Endometrial microvascular endothelial cells (primary cell): ENCODE measurements around the gene TBC1D7. TPM values are rescaled to one million over a fixed set of nuclear protein-coding genes. Genes with fewer than 3 reads are reported as not detected.

Experiments used
- in situ Hi-C: cut with HindIII; loops from 2 replicates; pipeline ENCODE4 v1.10.0; 2017; ENCODE audit warnings: low sequenced_read_pairs, low pct_unique_long_range_greater_than_20kb; ENCODE audit errors: inconsistent ontology term
- total RNA-seq: library from RNA; depleted of rRNA; stranded (reverse); fragments of >200 nt; gene quantifications from one replicate; pipeline ENCODE4 v1.2.3, GENCODE V29; 2015; ENCODE audit errors: inconsistent ontology term

Gene TBC1D7
- total RNA-seq: 10.3 TPM

DNA sequence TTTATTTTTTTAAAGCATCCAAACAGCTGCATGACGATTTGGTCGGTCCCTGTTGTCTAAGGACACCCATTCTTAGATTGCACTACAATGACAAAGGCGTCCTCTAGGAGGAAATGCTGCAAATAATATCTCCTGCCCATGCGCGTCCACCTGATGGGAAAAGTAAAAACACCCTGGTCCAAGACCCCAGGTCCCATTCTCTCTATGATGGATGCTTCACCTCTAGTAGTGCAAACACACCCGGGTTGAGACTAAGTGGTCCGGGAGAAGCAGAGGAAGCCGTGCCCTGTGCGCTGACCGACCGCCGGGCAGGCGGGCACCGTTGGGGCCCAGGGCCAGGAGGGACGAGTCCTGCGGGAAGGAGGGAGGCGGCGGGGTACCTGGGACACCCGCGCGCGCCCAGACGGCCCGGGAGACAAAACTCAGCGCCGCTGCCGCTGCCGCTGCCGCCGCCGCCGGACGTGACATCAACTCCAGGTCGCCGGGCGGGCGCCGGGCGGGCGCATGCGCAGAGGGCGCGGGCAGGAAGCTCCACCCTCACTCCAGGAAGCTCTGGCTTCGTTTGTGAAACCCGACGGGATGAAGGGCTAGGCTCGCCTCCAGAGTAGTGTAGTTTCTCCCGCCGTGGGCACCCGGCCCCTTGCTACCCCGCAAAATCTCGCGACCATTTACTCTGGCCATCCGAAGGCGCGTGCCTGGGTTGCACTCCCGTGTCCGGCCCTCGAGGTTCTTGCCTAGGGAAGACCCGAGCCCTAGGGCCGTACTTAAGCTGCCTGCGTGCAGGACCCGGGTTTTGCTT, at the start of gene TBC1D7:
Gene TBC1D7, minus strand, starts transcription at position 462 of the 799 bp plus-strand sequence. CDS start 1,639 bp downstream, outside the sequence.
- in situ Hi-C loops: no loop called here

- in situ Hi-C loops: no loop called here
Observed at GRCh38 chr6:13377054-13377758, 48.9 kb upstream of the TBC1D7 start.

DNA sequence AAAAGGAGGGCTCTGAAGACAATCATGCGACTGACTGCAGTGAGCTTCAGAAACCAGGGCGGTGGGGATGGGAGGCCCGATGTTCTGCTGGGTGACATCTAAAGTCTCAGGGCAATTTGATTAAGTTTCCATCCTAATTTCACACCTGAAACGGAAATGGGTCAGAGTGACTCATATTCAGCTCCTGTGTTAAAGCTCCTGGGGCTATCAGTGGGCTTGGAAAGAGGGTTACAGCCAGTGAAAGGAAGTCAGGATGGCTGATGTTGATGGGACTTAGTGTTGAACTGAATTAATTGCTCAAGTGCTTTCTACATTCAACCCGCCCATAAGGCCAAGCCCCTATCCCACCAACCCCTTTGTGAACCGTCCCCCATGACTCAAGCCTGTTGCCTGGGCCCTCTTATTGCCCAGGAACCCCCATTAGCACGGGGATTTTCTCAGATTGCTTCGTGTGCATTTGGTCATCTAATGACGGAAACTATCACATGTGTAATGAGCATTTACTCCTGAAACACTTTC, 47.1 kb upstream of the TBC1D7 start:
- in situ Hi-C loops: no loop called here

- in situ Hi-C loops: no loop called here
Observed at GRCh38 chr6:13373919-13374318, 45.6 kb upstream of the TBC1D7 start.

GRCh38 chr6:13373488-13373886, 45.1 kb upstream of the TBC1D7 start:
- in situ Hi-C loops: no loop called here

DNA sequence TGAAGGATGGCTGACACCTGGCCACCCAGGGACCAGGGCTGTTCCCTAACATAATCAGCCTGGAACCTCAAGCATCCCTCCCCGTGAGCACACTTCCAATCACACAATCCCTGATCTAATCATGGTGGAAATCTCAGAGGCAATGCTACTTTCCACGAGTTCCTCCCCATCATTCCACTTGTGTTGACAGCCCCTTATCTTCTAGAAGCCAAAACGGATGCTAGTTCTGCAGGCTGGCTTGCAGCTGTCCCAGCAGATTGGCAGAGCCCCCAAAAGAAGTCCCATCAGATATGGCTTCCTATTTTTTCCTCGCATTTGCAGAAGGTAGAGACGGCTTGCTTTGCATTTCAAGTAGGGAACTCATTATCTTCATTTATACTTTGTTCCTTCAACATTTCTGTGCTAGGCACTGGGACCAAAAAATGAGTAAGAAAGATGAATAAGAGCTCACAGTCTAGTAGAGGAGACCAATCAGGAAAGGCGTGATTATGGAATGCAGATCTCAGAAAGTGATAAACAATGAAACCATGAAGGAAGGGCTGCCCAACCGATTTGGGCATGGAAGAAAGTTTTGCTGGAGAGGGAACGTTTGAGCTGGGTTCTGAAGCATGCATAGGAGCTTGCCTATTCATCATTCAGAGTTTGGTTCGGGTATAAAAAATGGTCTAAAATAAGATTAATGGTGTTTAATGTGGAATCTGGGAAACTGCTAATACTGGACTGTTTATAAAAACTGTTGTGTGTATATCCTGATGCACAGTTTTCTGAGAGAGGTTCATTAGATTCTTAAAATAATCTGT, 44.6 kb upstream of the TBC1D7 start:
- in situ Hi-C loops: no loop called here

DNA sequence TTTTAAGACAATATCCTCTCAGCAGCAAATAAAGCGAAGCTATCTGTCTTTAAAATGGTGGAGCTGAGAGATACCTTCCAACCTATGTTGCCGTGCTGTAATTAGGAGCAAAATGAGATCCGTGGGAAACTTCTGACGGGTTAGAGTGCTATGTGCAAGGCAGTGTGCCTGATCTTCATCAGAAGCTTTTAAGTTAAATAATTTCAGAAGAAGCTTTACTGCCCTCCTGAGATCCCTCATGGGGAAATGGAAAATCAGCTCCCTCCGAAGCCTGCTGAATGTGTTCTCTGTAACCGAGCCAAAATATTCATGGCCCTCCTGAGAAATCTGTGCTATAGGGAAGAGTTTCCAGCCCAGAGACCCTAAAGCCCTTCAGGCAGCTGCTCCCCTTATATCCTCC, 43.7 kb upstream of the TBC1D7 start:
- in situ Hi-C loops: no loop called here

DNA sequence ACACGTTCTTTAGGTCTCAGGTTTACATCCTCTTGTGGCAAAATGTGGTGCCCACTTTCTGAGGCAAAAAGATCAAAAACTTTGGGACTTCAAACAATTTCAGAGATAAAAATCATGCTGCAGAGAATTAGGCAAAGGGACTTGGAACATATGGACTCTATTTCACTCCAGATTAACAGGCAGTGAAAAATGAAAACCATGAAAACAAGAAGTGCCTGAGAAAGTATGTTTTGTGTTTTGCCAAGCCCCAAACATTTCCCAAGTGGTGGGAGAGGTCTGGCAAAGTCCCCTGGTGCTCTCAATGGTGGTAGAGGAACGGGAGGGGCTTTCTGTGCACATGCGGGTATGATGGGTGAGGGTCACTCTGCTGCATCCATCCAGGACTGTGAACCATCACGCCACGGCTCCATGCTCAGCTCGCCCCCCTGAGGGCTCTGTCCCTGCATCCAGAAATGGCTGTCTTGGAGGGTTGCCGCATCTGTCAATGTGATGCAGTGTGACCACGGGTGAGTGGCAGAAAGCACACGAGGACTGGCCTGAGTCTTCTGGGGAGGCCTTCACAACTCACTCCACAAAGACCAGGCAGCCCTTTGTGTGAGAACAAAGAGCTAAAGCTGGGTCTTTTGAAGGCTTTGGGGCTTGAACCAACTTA, 43.2 kb upstream of the TBC1D7 start:
- in situ Hi-C loops: no loop called here

DNA sequence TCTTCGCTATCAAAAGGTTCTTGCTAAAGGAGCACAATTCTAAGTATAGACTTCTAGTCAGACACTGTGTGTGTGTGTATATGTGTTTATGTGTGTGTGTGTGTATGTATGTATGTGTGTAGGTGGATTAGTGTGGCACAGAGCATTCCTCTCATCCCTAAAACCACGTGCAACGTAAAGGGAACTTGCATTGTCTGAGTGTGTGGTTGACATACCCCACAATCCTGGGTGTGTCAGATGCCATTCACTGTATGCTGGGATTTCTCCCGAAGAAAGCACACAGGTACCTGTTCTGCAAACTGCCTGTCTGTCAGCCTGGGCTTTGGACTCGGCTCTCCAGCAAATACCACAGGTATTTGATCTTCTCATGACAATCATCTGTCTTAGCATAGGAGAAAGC, 42.3 kb upstream of the TBC1D7 start:
- in situ Hi-C loops: no loop called here

DNA sequence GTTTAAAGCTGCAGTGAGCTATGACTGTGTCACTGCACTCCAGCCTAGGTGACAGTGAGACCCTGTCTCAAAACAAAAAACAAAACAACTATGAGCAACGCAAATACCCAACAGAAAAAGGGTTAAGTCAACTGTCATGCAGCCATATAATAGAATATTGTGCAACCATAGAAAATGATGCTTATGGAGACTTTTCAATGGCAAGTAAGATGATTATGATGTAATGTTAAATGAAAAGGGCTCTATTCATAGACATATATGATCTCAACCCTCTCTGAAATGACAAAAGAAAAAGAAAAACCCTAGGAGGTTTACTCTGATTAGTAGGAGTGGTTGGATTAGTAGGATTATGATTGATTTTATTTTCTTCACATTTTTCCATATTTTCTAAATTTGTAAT, 41.3 kb upstream of the TBC1D7 start:
- in situ Hi-C loops: no loop called here

GRCh38 chr6:13368731-13369115, 40.4 kb upstream of the TBC1D7 start:
- in situ Hi-C loops: no loop called here

DNA sequence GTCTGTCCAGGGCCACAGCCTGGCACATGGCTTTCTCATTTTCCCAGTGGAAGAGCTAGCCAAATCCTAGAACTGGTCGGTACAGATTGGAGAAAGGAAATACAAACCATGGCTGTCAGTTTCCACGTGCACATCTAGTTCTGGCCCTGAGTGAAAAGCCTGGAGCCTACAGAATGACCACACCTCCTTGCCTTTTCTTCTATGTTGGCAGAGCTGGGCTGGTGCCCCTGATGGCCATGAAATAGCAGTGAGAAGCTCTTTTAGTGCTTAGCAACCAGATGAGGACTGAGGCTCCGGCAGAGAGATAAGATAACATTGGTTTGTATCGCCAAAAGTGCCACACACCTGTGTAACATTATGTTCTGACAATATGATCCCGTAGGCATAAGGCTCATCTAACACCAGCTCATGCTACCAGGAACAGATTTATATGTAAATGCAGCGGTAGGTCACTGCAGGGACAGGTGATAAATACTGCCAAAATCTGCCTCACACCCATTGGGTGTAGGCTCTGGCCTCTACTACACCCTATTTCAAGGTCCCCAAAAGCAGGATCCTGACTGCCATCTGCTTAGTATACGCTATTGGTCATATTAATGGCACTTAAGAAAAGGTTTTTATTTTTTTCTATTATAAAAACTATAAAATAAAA, 39.9 kb upstream of the TBC1D7 start:
- in situ Hi-C loops: no loop called here

DNA sequence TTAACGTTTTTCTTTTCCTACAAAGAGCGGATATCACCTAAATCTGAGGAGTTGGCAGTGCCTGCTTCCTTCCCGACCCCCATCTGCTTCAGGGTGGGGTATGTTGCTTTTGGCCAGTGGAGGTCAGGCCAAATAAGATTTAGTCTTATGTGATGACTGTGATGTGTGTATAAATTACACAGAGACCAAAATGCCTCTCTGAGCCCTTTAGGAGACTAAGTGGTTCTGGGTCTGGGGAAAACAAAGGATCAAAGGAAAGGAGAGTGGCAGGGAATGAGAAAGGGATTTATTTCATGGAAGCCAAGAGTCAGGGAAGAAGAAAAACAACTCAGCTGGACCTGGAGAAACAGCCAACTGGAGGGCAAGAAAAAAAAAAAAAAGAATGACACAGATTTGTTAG, 39.1 kb upstream of the TBC1D7 start:
- in situ Hi-C loops: no loop called here

- in situ Hi-C loops: no loop called here
Observed at GRCh38 chr6:13365320-13365719, 37.0 kb upstream of the TBC1D7 start.

- in situ Hi-C loops: no loop called here
Observed at GRCh38 chr6:13364842-13365241, 36.5 kb upstream of the TBC1D7 start.

DNA sequence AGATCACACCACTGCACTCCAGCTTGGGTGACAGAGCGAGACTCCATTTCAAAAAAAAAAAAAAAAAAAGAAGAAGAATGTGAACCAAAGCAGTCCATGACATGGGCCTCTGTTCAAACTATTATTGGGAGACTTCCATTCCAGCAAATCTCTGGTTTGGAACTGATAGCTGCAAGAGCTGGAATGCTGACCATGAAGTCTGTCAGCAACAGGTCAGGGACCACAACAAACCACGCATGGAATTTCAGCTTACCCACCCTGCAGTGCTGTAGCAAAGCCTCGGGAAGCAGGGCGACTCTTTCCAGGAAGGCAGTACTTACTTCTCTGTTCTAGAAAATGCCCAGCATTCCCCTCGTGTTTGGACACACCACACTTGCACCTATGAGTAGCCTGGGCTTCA, 34.1 kb upstream of the TBC1D7 start:
- in situ Hi-C loops: no loop called here

- in situ Hi-C loops: no loop called here
Observed at GRCh38 chr6:13360671-13361540, 32.6 kb upstream of the TBC1D7 start.

DNA sequence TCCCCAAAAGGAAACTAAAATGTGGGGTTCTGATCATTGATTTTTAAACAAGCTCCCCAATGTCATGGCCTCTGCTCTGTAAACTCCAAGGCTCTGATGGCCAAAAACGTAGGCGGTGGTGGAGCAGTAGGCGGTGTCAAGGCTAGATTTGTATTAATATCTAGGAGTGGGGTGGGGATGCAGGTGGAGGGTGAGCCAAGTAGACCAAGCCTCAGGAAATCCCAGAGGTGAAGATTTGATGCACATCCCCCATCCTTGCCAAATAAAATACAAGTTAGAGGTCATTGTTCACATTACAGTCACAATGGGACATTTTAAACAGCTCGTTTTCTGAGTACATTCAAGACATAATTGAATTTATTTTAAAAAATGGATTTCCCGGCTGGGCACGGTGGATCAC, 30.9 kb upstream of the TBC1D7 start:
- in situ Hi-C loops: no loop called here
